HG03520 (cell line): Measurements from ENCODE around the gene LPAR1.

Experiments used
- ATAC-seq: cut with Tn5 transposase; IDR thresholded peaks from one replicate; pipeline ENCODE4 v1.9.1; 2021; ENCODE audit warnings: mild to moderate bottlenecking, moderate library complexity; ENCODE audit not compliant: unreplicated experiment

Gene LPAR1

GRCh38 chr9:110958847-110959246, 79.4 kb downstream of the LPAR1 start:
- ATAC-seq, result no peak

DNA sequence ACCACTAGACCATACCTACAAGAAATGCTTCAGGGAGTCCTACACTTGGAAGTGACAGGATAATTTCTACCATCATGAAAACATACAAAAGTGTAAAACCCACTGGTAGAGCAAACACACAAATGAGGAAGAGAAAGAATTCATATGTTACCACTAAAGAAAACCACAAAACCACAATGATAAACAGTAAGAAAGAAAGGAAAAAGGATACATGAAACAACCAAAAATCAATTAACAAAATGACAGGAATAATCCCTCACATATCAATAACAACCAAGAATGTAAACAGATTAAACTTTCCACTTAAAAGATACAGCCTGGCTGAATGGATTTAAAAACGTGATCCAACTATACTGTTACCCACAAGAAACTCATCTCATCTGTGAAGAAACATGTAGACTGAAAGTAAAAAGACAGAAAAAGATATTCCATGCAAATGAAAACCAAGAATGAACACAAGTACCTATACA, 83.4 kb downstream of the LPAR1 start:
- no peak for ATAC-seq

DNA sequence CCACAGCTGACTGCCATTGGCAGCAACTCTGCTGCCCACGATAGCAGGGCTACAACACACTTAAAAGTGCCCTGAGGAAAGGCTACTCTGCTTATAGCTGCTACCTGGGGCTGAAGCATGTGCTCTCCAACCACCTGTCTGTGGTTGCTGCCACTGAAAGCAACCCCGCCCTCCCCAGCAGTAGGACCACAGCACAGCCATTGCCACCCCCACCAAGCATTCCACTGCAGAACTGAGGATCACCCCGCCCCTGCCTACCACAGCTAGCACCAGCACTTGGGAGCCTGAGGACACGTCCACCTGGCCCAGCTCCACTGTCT, 85.8 kb downstream of the LPAR1 start:
- no peak for ATAC-seq

DNA sequence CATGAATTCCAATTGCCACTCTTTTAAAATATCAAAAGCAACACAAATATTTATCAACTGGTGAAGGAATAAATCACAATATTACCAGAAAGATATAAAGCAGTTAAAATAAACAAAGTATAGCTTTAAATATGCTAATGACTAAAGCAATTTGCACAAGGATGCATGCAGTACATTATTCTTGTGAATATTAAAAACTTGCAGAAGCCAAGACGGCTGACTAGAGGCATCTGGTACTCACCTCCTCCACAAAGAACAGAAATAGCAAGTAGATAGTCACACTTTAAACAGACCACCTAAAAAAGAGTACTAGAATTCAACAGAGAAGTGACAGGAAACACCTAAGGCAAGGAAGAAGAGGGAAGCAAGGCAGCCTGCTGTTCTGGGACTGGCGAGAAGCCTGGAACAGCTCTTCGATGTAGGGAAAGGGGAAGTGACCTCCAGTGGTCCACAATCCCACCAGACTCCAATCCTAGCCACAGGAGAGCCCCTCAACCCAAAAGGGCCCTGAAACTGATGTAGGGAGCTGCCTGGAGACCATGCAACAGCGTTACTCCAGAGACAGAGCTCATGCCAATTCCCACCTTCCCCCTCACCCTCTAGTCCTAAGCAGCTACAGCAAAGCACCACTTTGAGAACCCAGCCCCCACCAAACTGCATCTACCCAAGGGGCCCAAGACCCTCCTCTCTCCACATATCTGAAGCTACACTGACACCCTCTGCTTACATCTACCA, 86.3 kb downstream of the LPAR1 start:
- no peak for ATAC-seq

- ATAC-seq, result no peak
Observed at GRCh38 chr9:110950041-110950645, 88.1 kb downstream of the LPAR1 start.

GRCh38 chr9:110949081-110949480, 89.2 kb downstream of the LPAR1 start:
- no peak for ATAC-seq

GRCh38 chr9:110947491-110948044, 90.7 kb downstream of the LPAR1 start:
- no peak for ATAC-seq

- no peak for ATAC-seq
Observed at GRCh38 chr9:110942522-110942921, 95.7 kb downstream of the LPAR1 start.

DNA sequence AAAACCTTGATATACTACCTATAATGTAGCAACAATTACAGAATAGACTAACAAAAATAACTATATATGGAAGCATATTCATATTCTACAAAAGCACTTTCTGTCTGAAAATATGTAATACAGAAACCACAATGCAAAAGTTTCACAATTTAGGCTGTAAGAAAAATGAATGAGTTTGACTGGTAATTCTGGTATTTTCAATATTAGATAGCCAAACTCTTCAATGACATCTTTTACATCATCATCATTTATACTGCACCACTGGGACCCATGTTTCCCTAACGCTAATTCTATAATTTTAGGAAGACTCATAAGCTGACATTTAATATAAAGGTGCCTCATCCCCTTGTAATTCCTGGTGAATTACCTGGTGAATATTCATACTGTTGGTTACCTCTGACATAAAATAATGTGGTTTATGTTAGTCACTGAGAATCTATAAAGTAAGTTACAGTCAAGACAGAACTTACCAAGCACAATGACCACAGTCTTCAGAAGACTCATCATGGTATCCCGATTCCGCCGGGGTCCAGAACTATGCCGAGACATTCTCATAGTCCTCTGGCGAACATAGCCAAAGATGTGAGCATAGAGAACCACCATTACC, 97.2 kb downstream of the LPAR1 start:
- no peak for ATAC-seq

DNA sequence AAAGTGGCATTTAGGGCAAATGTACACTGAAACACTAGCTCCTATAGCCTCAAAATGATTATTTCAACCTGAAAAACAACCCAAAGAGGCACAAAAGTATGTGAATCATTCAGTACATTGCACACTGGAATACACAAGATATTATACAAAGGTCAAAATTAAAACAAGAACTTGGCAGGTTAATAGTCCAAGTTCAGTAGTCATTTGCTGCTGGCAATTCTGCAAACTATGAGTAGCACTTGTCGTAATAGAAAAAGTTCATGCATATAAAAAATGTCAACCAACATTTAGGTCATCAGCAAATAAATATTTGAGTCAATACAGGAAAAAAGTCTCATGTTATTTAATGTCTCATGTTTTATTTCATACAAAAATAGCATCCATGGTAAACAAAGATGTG, 98.7 kb downstream of the LPAR1 start:
- ATAC-seq, result no peak

GRCh38 chr9:110939047-110939446, 99.2 kb downstream of the LPAR1 start:
- ATAC-seq, result no peak

- no peak for ATAC-seq
Observed at GRCh38 chr9:110938242-110938641, 100.0 kb downstream of the LPAR1 start.

- no peak for ATAC-seq
Observed at GRCh38 chr9:110936719-110937452, 101.4 kb downstream of the LPAR1 start.

- no peak for ATAC-seq
Observed at GRCh38 chr9:110936237-110936636, 102.0 kb downstream of the LPAR1 start.

DNA sequence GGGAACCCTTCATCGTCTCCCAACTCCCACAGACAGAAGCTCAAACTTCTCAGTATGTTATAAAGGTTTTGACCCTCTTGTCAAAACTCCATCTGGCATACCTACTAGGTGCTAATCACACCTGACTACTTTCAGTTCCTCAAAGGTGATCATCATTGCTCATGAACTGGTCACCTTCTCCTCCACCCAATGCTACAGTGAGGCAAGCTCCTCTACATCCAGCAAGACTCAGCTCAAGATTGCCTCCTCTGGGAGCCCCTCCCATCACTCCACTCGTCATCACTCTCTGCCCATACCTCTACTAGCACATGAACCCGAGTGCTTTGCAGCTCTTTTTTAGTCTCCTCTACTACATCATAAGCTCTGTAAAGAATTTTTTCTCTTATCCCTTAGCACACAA, 102.4 kb downstream of the LPAR1 start:
- ATAC-seq, result no peak

DNA sequence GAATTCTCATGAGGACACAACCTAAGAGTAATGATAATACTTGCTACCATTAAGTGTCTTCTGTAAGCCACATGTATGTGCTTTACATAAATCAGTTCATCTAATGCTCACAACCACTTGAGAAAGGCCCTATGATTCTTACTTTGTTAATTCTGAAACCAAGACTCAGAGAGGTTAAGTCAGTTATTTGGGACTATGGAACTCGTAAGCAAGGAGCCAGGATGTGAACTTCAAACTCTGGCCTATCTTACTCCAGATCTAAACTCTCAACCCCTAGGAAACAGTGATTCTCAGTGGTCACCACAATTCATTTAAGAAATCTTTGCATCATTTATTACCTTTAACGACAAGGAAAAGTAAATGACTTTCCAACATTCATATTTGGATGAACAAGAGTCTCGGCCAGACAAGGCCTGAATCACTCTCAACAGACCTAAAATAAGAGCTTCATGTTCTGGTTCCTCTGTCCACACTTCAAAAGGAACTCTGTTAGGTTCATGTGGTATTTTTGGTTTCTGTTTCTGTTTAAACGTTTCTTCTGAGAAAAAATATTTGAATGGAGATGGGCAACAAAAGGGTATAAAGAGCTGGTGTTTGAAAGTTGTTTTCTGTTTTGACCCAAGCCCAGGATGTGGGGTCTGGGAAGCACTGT, 104.8 kb downstream of the LPAR1 start:
- ATAC-seq, result peak; percentile 82

DNA sequence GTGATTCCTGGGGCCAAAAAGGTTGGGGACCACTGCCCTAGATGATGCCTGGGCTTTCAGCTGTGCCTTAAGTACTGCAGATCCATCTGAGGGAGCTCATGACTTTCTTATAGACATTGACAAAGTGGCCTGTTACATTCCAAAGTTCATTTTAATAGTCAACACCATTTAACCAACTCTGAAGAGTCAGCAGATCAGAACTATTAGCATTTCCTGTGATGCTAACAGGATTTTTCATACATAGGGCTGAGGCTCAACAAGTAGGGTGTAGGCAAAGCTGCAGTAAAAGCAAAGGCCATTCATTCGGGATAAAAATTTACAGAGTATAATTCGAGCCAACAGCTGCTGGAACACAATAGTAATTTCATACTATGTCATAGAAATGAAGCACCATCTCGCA, 105.4 kb downstream of the LPAR1 start:
- no peak for ATAC-seq

- ATAC-seq, result no peak
Observed at GRCh38 chr9:110928599-110928998, 109.7 kb downstream of the LPAR1 start.

DNA sequence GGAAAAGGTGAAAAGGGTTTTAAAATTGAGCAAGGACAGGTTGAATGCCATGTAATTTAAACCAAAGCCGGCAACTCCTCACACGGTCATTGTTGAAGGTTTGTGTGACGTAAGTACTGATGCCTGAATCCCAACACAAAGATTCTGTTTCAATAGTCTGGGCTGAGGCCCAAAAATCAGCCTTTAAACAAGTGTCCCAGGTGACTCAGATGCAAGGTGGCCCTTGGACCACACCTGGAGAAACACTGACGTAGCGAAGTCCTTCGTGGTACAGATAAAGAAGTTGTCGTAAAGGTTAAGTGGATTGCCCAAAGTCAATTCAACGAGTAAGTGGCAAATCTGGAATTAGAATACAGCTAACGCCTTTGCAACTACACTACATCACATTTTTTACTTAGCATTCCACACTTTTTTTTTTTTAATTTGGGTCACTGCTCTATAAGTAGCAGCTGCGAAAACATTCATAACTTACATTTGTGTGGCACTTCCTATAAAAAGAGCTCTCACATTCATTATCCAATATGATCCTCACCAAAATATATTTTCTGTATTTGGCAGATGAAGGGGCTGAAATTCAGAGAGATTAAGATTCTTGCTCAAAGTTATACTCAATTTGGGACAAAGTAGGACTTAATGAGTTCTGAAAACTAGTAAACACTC, 111.3 kb downstream of the LPAR1 start:
- no peak for ATAC-seq

DNA sequence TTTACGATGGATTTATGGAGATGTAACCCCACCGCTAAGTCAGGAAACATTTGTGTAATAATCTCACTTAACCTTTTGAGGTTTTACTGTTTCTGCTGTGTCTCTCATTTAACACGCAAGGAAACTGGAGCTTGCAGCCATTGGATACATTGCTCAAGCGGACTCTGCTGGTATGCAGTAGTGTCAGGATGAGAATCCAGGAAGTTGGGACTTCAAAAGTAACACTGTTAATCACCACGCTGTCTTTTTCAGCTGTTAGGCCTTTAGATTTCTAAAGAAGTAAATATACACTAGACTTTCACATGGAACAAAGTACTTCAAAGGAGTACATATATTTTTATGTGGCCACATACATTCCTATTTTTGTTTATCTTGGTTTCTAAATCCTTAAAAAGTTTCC, 114.7 kb downstream of the LPAR1 start:
- ATAC-seq, result no peak
